Aorta (tissue), 5 donors: ENCODE results near the gene BCAN. TPM values are rescaled to one million over a fixed set of nuclear protein-coding genes. Genes with fewer than 3 reads are reported as not detected.

Source experiments
- ATAC-seq: fragments of 200-7000 bp; cut with Tn5 transposase; one replicate; pipeline ENCODE4 v1.9.1; 2022; ENCODE audit warnings: moderate library complexity; ENCODE audit not compliant: low FRiP score
- DNase-seq, 2 donors: peaks; one replicate each; pipeline ENCODE4 v3.0.0-alpha.2; 2020
- H3K27ac ChIP-seq, 2 donors: one replicate each; pipeline ENCODE4 v1.5.1; 2013; ENCODE audit warnings: low read length in 2 of 2, mild to moderate bottlenecking in 2 of 2, moderate library complexity in 2 of 2, control low read depth in 1 of 2, inconsistent platforms in 1 of 2, low read depth in 1 of 2
- H3K27me3 ChIP-seq, 2 donors: one replicate each; pipeline ENCODE4 v1.6.1; 2013; ENCODE audit warnings: control low read depth in 1 of 2, low read length in 1 of 2, mild to moderate bottlenecking in 1 of 2, moderate library complexity in 1 of 2; ENCODE audit not compliant: insufficient read depth in 2 of 2, control insufficient read depth in 1 of 2
- H3K36me3 ChIP-seq, 2 donors: one replicate each; pipeline ENCODE4 v1.6.1; 2013; ENCODE audit warnings: control low read depth in 1 of 2, low read length in 1 of 2, mild to moderate bottlenecking in 1 of 2; ENCODE audit not compliant: insufficient read depth in 2 of 2, control insufficient read depth in 1 of 2
- H3K4me1 ChIP-seq, 2 donors: one replicate each; pipeline ENCODE4 v1.6.1; 2013; ENCODE audit warnings: low read length in 2 of 2, control low read depth in 1 of 2, mild to moderate bottlenecking in 1 of 2, moderate library complexity in 1 of 2; ENCODE audit not compliant: insufficient read depth in 2 of 2, control insufficient read depth in 1 of 2
- H3K4me3 ChIP-seq, 2 donors: one replicate each; pipeline ENCODE4 v1.5.1; 2013; ENCODE audit warnings: low read length in 2 of 2, control low read depth in 1 of 2, mild to moderate bottlenecking in 1 of 2
- H3K9me3 ChIP-seq: one replicate; pipeline ENCODE4 v1.6.1; 2013; ENCODE audit warnings: mild to moderate bottlenecking, low read length; ENCODE audit not compliant: control insufficient read depth
- WGBS, 2 donors: extraction: QIAGEN DNeasy Blood & Tissue Kit; methylation state at CpG; one replicate each; pipeline ENCODE4 v1.1.7; 2013; 5-methylcytosine and 5-hydroxymethylcytosine counted together
- intact Hi-C, 2 donors: fragments of 100-400 bp; cut with DNase I; formaldehyde crosslinking; loops; one replicate each; pipeline versions ENCODE4 v1.14.2 to v1.15.0; 2022
- polyA plus RNA-seq, 2 donors: library from polyadenylated mRNA; stranded (reverse); fragments of 200-250 nt; gene quantifications; one replicate each; pipeline ENCODE4 v1.2.3, GENCODE V29; 2013
- total RNA-seq, 2 donors: library from RNA; stranded (reverse); fragmentation: NEBNext Ultra II Directional; extraction: Animal tissue kit (Norgen Biotek cat#: 25700); gene quantifications; one replicate each; pipeline ENCODE4 v1.2.1, GENCODE V29; 2021
- donor health status: healthy with polysubstance abuse.
- donor health status: Bipolar disorder and iron deficiency.
- donor health status: DM: no; HTN: no; CAD: no.
- donor health status: DM: no; HTN: no; CAD: no.
- donor health status: DM: yes; HTN: yes; CAD: no.

The BCAN gene
- total and polyA plus RNA-seq, 4 donors = 0.36 to 0.95 TPM; not detected in 2

GRCh38 chr1:156665539-156665938, 23.6 kb downstream of the BCAN start:
- Histone ChIP-seq H3K9me3 (no peaks in the 10 kb centered on the region), H3K27me3 (no peaks in the 10 kb centered on the region), H3K27ac (peak overlapping the region in 1 of 2 donors; percentile 73), H3K4me3 (no peak overlapping the region), H3K4me1 (peaks cover 0 to 2% of the 10 kb centered on the region in 2 donors), H3K36me3 (no peaks in the 10 kb centered on the region)
- 58 to 61% methylated on average over 3 of the region's 3 CpGs for WGBS, 2 donors
- intact Hi-C loops = no loop called here
- DNase-seq = no peak
- ATAC-seq = no peak

- H3K4me1 ChIP-seq = peaks cover 0 to 2% of the 10 kb centered on the region in 2 donors
- H3K9me3 ChIP-seq = no peaks in the 10 kb centered on the region
- H3K4me3 ChIP-seq = no peak overlapping the region
- intact Hi-C loops = no loop called here
- peak overlapping the region in 1 of 2 donors; percentile 33 for H3K27ac ChIP-seq
- DNase-seq = no peak
- peak; percentile 1 for ATAC-seq
- 90 to 91% methylated on average over 9 of the region's 9 CpGs for WGBS, 2 donors
- H3K36me3 ChIP-seq = no peaks in the 10 kb centered on the region
- no peaks in the 10 kb centered on the region for H3K27me3 ChIP-seq
These were observed 25.1 kb downstream of the BCAN start for GRCh38 chr1:156666862-156667609.

- 25 to 33% methylated on average over 5 of the region's 5 CpGs for WGBS, 2 donors
- intact Hi-C loops = no loop called here
- Histone ChIP-seq H3K27ac (peak overlapping the region in 1 of 2 donors; percentile 33), H3K4me3 (no peak overlapping the region), H3K27me3 (no peaks in the 10 kb centered on the region), H3K9me3 (no peaks in the 10 kb centered on the region), H3K4me1 (peaks cover 0 to 2% of the 10 kb centered on the region in 2 donors), H3K36me3 (no peaks in the 10 kb centered on the region)
- DNase-seq = no peak
- no peak for ATAC-seq
These were observed 25.7 kb downstream of the BCAN start for GRCh38 chr1:156667610-156667967.

GRCh38 chr1:156667968-156668709, 26.2 kb downstream of the BCAN start:
- ATAC-seq = peak; percentile 39
- peak overlapping the region in 1 of 2 donors; percentile 6 for H3K27ac ChIP-seq
- DNase-seq = no peak
- no peaks in the 10 kb centered on the region for H3K36me3 ChIP-seq
- peaks cover 0 to 2% of the 10 kb centered on the region in 2 donors for H3K4me1 ChIP-seq
- no peak overlapping the region for H3K4me3 ChIP-seq
- no peaks in the 10 kb centered on the region for H3K27me3 ChIP-seq
- H3K9me3 ChIP-seq = no peaks in the 10 kb centered on the region
- whole genome bisulfite sequencing, 2 donors = 90 to 94% methylated on average over 9 of the region's 9 CpGs
- intact Hi-C loops = no loop called here

GRCh38 chr1:156668801-156669637, 27.1 kb downstream of the BCAN start:
- H3K9me3 ChIP-seq = no peaks in the 10 kb centered on the region
- no peak overlapping the region for H3K4me3 ChIP-seq
- no peak overlapping the region for H3K27ac ChIP-seq
- intact Hi-C loops = no loop called here
- 92 to 93% methylated on average over 17 of the region's 17 CpGs for WGBS, 2 donors
- no peaks in the 10 kb centered on the region for H3K36me3 ChIP-seq
- no peak for ATAC-seq
- peaks cover 0 to 2% of the 10 kb centered on the region in 2 donors for H3K4me1 ChIP-seq
- H3K27me3 ChIP-seq = no peaks in the 10 kb centered on the region
- DNase-seq = no peak

GRCh38 chr1:156669794-156670193, 27.9 kb downstream of the BCAN start:
- H3K9me3 ChIP-seq = no peaks in the 10 kb centered on the region
- H3K36me3 ChIP-seq = no peaks in the 10 kb centered on the region
- DNase-seq (peak in 1 of 2 donors; percentile 35), ATAC-seq (no peak)
- no peaks in the 10 kb centered on the region for H3K27me3 ChIP-seq
- H3K4me3 ChIP-seq = no peak overlapping the region
- H3K4me1 ChIP-seq = peaks cover 0 to 2% of the 10 kb centered on the region in 2 donors
- H3K27ac ChIP-seq = no peak overlapping the region
- 70 to 78% methylated on average over 5 of the region's 5 CpGs for WGBS, 2 donors
- intact Hi-C loops = no loop called here

GRCh38 chr1:156670359-156670758, 28.4 kb downstream of the BCAN start:
- no peaks in the 10 kb centered on the region for H3K27me3 ChIP-seq
- WGBS, 2 donors = 73 to 88% methylated on average over 6 of the region's 6 CpGs
- intact Hi-C loops = no loop called here
- no peaks in the 10 kb centered on the region for H3K4me1 ChIP-seq
- DNase-seq = no peak
- H3K36me3 ChIP-seq = no peaks in the 10 kb centered on the region
- H3K9me3 ChIP-seq = no peaks in the 10 kb centered on the region
- H3K4me3 ChIP-seq = no peak overlapping the region
- ATAC-seq = no peak
- H3K27ac ChIP-seq = no peak overlapping the region

GRCh38 chr1:156670791-156671190, 28.9 kb downstream of the BCAN start:
- Histone ChIP-seq H3K27ac (no peak overlapping the region), H3K4me1 (no peaks in the 10 kb centered on the region)
- ATAC-seq = no peak

More at GRCh38 chr1:156670791-156671190, 28.9 kb downstream of the BCAN start:
- Histone ChIP-seq H3K27me3 (no peaks in the 10 kb centered on the region), H3K9me3 (no peaks in the 10 kb centered on the region), H3K36me3 (no peaks in the 10 kb centered on the region), H3K4me3 (no peak overlapping the region)
- DNase-seq = no peak
- intact Hi-C loops = no loop called here
- whole genome bisulfite sequencing, 2 donors = 67 to 70% methylated on average over 4 of the region's 4 CpGs
